Duodenal mucosa (tissue), 2 donors: ENCODE data around the gene DYRK2.
A peak's percentile ranks its signal among the peaks of the same experiment; 100 is the strongest.

Source experiments
- H3K27ac ChIP-seq: one replicate; pipeline ENCODE4 v1.7.0; 2013; ENCODE audit warnings: low read depth, low read length
- H3K27me3 ChIP-seq, 2 donors: one replicate each; pipeline ENCODE4 v1.7.0; 2013; ENCODE audit warnings: low read length in 2 of 2, control low read depth in 1 of 2; ENCODE audit not compliant: insufficient read depth in 2 of 2, control insufficient read depth in 1 of 2
- H3K36me3 ChIP-seq, 2 donors: one replicate each; pipeline ENCODE4 v1.7.0; 2013; ENCODE audit warnings: low read length in 2 of 2, control low read depth in 1 of 2; ENCODE audit not compliant: insufficient read depth in 2 of 2, control insufficient read depth in 1 of 2
- H3K4me1 ChIP-seq, 2 donors: one replicate each; pipeline ENCODE4 v1.7.0; 2013; ENCODE audit warnings: low read length in 2 of 2, control low read depth in 1 of 2; ENCODE audit not compliant: insufficient read depth in 2 of 2, control insufficient read depth in 1 of 2
- H3K4me3 ChIP-seq, 2 donors: one replicate each; pipeline ENCODE4 v1.7.0; 2013; ENCODE audit warnings: low read length in 2 of 2, low read depth in 1 of 2
- H3K9ac ChIP-seq, 2 donors: one replicate each; pipeline ENCODE4 v1.7.0; 2013; ENCODE audit warnings: low read length in 2 of 2, low read depth in 1 of 2
- H3K9me3 ChIP-seq, 2 donors: one replicate each; pipeline ENCODE4 v1.7.0; 2013; ENCODE audit warnings: low read length in 2 of 2, control low read depth in 1 of 2; ENCODE audit not compliant: control insufficient read depth in 1 of 2

DYRK2 gene

DNA sequence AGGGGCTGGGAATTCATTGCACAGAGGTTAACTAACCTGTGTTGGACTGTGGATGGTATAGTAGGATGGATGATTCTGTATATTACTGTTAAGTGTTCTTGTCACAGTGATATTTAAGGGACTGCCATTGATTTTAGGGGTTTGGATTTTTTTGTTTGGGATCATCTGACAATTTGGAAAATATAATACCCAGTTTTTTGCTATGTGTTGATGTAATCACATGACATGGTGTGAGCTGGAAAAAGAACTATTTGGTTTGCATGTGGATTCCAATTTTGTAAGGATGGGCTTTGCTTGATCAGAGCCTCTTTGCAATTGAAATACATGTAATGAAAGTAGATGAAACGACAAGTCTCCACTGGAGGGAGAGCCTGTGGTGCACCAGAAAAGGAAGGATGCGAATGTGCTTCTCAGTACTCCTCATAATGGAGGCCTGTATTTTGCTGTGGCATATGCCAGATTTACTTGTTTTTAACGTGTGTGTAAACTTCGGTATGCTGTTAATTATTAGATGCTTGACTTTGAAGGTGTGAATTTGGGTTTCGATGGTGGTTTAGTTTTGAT lies 2.7 kb downstream of the DYRK2 start:
- peaks cover 5 to 7% of the 10 kb centered on the region in 2 donors for H3K36me3 ChIP-seq
- H3K9me3 ChIP-seq, result no peaks in the 10 kb centered on the region
- peaks cover 13 to 45% of the 10 kb centered on the region in 2 donors for H3K4me1 ChIP-seq
- peak overlapping the region; percentile 93 to 96 for H3K4me3 ChIP-seq
- H3K27ac ChIP-seq, result no peak overlapping the region
- H3K27me3 ChIP-seq, result no peaks in the 10 kb centered on the region
- H3K9ac ChIP-seq, result peak overlapping the region; percentile 81 to 95

DNA sequence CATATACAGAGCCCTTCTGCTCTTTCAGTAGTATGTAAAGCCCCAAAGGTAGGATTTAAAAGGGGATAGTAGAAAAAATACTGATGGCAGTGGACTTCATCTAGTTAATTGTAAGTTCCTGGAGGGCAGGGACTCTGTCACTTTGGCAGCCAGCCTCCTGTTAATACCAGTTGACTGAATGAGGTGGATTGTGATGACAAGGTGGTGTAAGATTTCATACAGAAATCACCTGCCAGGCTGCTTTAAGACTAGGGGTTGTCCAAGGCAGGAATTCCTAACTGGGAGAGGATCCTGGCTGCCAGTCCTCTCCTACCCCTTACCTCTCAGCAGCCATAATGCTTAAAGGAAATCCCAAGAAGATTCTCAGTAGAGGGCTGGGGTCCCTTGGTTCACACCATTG lies 7.3 kb downstream of the DYRK2 start:
- Histone ChIP-seq H3K9ac (no peak overlapping the region), H3K27ac (no peak overlapping the region), H3K4me3 (no peak overlapping the region), H3K27me3 (no peaks in the 10 kb centered on the region), H3K36me3 (peaks cover 20 to 38% of the 10 kb centered on the region in 2 donors), H3K4me1 (peaks cover 7 to 33% of the 10 kb centered on the region in 2 donors), H3K9me3 (no peaks in the 10 kb centered on the region)

DNA sequence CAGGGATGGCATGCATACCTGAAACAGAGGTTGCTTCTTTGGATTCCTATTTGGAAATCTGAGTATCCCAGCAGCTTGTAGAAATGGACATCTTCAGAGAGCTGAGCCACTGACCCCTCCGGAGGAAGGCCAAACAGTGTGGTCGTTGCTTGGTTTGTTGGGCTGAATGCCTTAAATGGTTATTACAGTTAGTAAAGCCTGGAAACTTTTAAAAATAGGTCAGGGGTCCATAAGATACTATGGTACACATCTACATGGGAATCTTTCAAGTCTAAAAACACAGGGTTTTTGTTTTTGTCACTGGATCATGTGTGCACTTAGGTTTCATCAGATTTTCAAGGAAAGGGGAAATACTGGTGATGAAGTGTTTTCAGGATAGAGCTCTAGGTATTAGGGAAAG lies 7.7 kb downstream of the DYRK2 start:
- H3K4me3 ChIP-seq, result no peak overlapping the region
- peaks cover 3 to 29% of the 10 kb centered on the region in 2 donors for H3K4me1 ChIP-seq

DNA sequence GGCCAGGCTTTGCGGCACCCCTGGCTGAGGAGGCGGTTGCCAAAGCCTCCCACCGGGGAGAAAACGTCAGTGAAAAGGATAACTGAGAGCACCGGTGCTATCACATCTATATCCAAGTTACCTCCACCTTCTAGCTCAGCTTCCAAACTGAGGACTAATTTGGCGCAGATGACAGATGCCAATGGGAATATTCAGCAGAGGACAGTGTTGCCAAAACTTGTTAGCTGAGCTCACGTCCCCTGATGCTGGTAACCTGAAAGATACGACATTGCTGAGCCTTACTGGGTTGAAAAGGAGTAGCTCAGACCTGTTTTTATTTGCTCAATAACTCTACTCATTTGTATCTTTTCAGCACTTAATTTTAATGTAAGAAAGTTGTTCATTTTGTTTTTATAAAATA lies 9.9 kb downstream of the DYRK2 start:
- Histone ChIP-seq H3K36me3 (peaks cover 34 to 45% of the 10 kb centered on the region in 2 donors), H3K27ac (no peak overlapping the region), H3K4me3 (no peak overlapping the region), H3K9ac (no peak overlapping the region), H3K4me1 (peaks cover 0 to 17% of the 10 kb centered on the region in 2 donors), H3K9me3 (no peaks in the 10 kb centered on the region), H3K27me3 (no peaks in the 10 kb centered on the region)

More for the DNA sequence above, 7.7 kb downstream of the DYRK2 start:
- Histone ChIP-seq H3K36me3 (peaks cover 21 to 39% of the 10 kb centered on the region in 2 donors), H3K27ac (no peak overlapping the region), H3K27me3 (no peaks in the 10 kb centered on the region), H3K9ac (no peak overlapping the region), H3K9me3 (no peaks in the 10 kb centered on the region)

DNA sequence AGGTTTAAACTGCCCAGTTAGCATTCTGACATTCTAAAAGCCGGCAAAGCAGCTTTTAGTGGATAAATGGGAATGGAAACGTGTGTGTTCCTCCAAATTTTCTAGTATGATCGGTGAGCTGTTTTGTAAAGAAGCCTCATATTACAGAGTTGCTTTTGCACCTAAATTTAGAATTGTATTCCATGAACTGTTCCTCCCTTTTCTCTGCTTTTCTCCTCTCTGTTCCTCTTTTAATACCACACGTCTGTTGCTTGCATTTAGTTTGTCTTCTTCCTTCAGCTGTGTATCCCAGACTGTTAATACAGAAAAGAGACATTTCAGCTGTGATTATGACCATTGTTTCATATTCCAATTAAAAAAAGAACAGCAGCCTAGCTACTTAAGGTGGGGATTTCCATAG lies 10.7 kb downstream of the DYRK2 start:
- peaks cover 32 to 40% of the 10 kb centered on the region in 2 donors for H3K36me3 ChIP-seq
- peaks cover 0 to 14% of the 10 kb centered on the region in 2 donors for H3K4me1 ChIP-seq
- H3K27ac ChIP-seq, result no peak overlapping the region
- no peak overlapping the region for H3K9ac ChIP-seq
- H3K27me3 ChIP-seq, result no peaks in the 10 kb centered on the region
- no peak overlapping the region for H3K4me3 ChIP-seq
- no peaks in the 10 kb centered on the region for H3K9me3 ChIP-seq

DNA sequence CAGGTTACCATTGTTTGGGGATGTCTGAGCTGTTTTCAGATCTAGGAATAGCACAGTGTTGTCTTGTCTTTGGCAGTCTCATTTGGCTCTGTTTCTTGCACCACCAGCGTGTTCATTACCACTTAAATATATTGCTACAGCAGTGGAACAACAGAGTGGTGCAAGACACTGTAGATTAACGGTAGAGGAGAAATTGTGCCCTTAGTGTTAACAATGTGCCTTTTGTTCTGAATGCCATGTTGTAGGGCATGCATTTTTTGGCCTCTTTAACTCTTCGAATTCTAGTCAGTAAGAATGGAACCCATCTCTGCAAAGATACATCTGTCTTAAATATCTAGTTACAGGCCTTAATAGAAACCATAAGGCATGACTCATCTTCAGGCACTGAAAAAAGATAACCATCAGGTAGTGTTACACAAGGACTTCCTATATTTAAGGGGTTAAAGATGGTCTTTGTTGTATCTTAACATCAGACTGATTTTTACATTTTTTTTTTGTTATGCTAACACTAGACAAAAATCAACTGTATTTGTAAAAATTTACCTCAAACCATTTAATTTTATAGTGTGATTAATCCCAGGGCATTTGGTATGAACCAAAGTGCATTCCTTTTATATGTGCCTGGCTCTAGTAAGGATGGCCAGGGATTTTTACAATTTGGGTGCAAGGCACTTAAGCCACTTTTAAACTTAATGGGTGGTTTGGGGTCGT lies 12.9 kb downstream of the DYRK2 start:
- no peaks in the 10 kb centered on the region for H3K9me3 ChIP-seq
- peaks cover 29 to 37% of the 10 kb centered on the region in 2 donors for H3K36me3 ChIP-seq
- no peaks in the 10 kb centered on the region for H3K4me1 ChIP-seq
- H3K9ac ChIP-seq, result no peak overlapping the region
- H3K27me3 ChIP-seq, result no peaks in the 10 kb centered on the region
- no peak overlapping the region for H3K27ac ChIP-seq
- no peak overlapping the region for H3K4me3 ChIP-seq

DNA sequence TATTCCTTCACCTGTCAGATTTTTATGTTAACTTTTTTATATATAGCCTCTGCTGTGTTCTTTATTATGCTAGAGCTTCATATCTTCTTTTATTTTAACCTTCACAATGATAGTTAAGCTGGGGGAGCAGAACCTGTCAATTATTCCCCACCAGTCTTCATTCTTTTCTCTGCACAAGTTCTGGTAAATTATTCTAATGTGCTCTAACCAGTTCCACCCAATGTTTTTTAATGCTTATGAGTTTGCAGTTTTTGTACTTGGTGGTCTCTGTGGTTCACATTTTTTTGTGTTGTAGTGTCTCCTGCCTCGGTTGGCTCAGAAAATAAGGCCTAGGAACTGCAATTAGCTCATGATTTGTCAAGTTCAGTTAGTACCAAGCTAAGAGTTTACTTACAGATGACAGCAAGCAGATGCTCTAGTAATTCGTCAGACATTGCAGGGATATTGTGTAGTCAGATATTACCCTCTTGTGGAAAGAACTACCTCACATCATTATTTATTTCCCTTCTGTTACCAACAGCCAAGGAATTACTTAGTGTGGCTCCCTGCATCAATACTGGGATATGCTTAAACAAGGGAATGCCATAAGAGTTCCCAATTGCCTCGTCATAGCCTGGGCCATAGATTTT lies 14.5 kb downstream of the DYRK2 start:
- H3K9ac ChIP-seq, result no peak overlapping the region
- no peak overlapping the region for H3K27ac ChIP-seq
- H3K4me1 ChIP-seq, result peaks cover 3 to 12% of the 10 kb centered on the region in 2 donors

DNA sequence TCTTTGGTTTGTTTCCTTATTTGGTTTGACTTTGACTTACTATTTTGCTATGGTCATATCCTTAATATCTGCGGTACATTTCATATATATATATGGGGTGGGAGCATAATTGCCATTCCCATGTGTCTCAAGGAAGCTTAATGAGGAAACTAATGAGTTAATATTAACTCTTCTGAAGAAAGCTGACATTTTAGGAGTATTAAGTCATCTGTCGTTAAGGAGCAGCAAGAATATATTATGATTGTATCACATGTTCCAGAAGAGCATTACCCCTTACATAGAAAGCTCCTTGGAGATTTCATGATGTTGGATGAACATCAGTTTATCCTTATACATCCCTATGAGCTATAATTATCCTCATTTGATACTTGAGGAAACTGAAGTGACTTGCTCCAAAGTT lies 15.6 kb downstream of the DYRK2 start:
- Histone ChIP-seq H3K9me3 (no peaks in the 10 kb centered on the region), H3K4me3 (no peak overlapping the region), H3K27ac (no peak overlapping the region), H3K27me3 (no peaks in the 10 kb centered on the region), H3K9ac (no peak overlapping the region), H3K36me3 (peaks cover 10 to 14% of the 10 kb centered on the region in 2 donors), H3K4me1 (peaks cover 3 to 12% of the 10 kb centered on the region in 2 donors)

More for the DNA sequence above, 14.5 kb downstream of the DYRK2 start:
- Histone ChIP-seq H3K36me3 (peaks cover 17 to 21% of the 10 kb centered on the region in 2 donors), H3K9me3 (no peaks in the 10 kb centered on the region), H3K27me3 (no peaks in the 10 kb centered on the region), H3K4me3 (no peak overlapping the region)

DNA sequence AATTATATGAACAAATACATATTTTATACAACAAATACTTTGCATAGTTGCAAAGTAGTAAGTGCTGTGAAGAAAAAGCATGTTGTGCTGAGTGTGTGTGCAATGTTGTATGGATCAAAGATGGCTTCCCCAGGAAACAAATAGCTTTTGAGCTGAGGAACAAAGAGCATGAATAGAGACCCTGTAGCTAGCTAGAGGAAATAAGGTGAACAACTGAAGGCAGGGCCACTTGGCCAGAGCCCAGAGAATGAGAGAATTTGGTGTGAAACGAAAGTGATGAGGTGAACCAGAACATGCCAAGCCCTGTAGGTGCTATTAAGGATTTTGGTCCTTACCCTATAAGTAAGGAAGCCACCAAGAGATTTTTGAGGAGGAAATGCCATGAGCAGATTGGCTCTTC lies 17.1 kb downstream of the DYRK2 start:
- Histone ChIP-seq H3K4me1 (peaks cover 3 to 12% of the 10 kb centered on the region in 2 donors), H3K9me3 (no peaks in the 10 kb centered on the region), H3K9ac (no peak overlapping the region), H3K36me3 (peaks cover 7 to 14% of the 10 kb centered on the region in 2 donors), H3K27ac (no peak overlapping the region), H3K4me3 (no peak overlapping the region), H3K27me3 (no peaks in the 10 kb centered on the region)

DNA sequence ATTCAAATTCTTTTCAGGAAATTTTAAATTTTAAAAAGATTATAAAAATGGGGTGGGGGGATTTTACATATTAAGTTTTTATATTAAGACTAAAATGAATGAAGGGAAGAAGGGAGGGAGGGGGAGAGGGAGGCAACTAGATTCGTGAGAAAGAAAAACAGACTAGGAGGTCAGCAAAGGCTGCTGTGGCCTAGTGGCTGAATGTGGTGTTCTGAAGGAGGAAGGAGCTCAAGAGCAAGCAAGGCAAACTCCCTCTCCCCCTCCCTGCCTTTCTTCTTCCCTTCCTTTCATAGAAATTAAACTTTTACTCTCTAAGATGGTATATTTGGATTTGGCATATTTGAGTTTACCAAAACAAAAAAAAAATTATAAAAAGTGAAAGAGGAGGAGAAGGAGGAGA lies 18.1 kb downstream of the DYRK2 start:
- Histone ChIP-seq H3K4me3 (no peak overlapping the region), H3K4me1 (peaks cover 3 to 12% of the 10 kb centered on the region in 2 donors), H3K9ac (no peak overlapping the region), H3K27ac (no peak overlapping the region), H3K36me3 (peaks cover 4 to 9% of the 10 kb centered on the region in 2 donors), H3K9me3 (no peaks in the 10 kb centered on the region), H3K27me3 (no peaks in the 10 kb centered on the region)
